GM18909 (cell line): ENCODE results near the gene YBX3.

Source experiments
- ATAC-seq: cut with Tn5 transposase; IDR thresholded peaks from one replicate; pipeline ENCODE4 v1.9.1; 2021; ENCODE audit warnings: mild to moderate bottlenecking; ENCODE audit not compliant: unreplicated experiment, poor library complexity

YBX3 gene

GRCh38 chr12:10725003-10725402, 1.9 kb upstream of the YBX3 start:
- ATAC-seq = no peak

- peak; percentile 52 for ATAC-seq
Measured at GRCh38 chr12:10722502-10722904, 620 bp downstream of the YBX3 start.

- ATAC-seq = peak; percentile 35
Measured at GRCh38 chr12:10721651-10722501, 1.2 kb downstream of the YBX3 start.

GRCh38 chr12:10720974-10721650, 2.0 kb downstream of the YBX3 start:
- no peak for ATAC-seq

- no peak for ATAC-seq
Measured at GRCh38 chr12:10719482-10719881, 3.6 kb downstream of the YBX3 start.

- no peak for ATAC-seq
Measured at GRCh38 chr12:10718279-10718821, 4.8 kb downstream of the YBX3 start.

GRCh38 chr12:10717410-10717809, 5.7 kb downstream of the YBX3 start:
- no peak for ATAC-seq

GRCh38 chr12:10716704-10717315, 6.3 kb downstream of the YBX3 start:
- no peak for ATAC-seq

GRCh38 chr12:10716277-10716676, 6.8 kb downstream of the YBX3 start:
- ATAC-seq = no peak

GRCh38 chr12:10715491-10715890, 7.6 kb downstream of the YBX3 start:
- no peak for ATAC-seq

- no peak for ATAC-seq
Measured at GRCh38 chr12:10709808-10710207, 13.3 kb downstream of the YBX3 start.

- no peak for ATAC-seq
Measured at GRCh38 chr12:10708862-10709261, 14.3 kb downstream of the YBX3 start.

GRCh38 chr12:10705655-10706054, 17.5 kb downstream of the YBX3 start:
- ATAC-seq = no peak

GRCh38 chr12:10701843-10702242, 21.3 kb downstream of the YBX3 start:
- no peak for ATAC-seq

- ATAC-seq = peak; percentile 60
Measured at GRCh38 chr12:10701131-10701681, 21.9 kb downstream of the YBX3 start.

- ATAC-seq = no peak
Measured at GRCh38 chr12:10700581-10700980, 22.5 kb downstream of the YBX3 start.

- ATAC-seq = no peak
Measured at GRCh38 chr12:10697862-10698261, 25.3 kb downstream of the YBX3 start.

- no peak for ATAC-seq
Measured at GRCh38 chr12:10697156-10697555, 26.0 kb downstream of the YBX3 start.

- ATAC-seq = no peak
Measured at GRCh38 chr12:10690906-10691305, 32.2 kb downstream of the YBX3 start.

- no peak for ATAC-seq
Measured at GRCh38 chr12:10689146-10689545, 34.0 kb downstream of the YBX3 start.

GRCh38 chr12:10688042-10688441, 35.1 kb downstream of the YBX3 start:
- no peak for ATAC-seq
